IPS-18c (cell line): ENCODE measurements around the gene ARHGEF28.

ENCODE experiments used
- H3K4me3 ChIP-seq: 2 replicates; pipeline ENCODE4 v1.7.0; 2013; ENCODE audit warnings: low read depth, mild to moderate bottlenecking, low read length, moderate library complexity; ENCODE audit not compliant: insufficient read depth
- H3K9me3 ChIP-seq: one replicate; pipeline ENCODE4 v1.6.1; 2013; ENCODE audit warnings: mild to moderate bottlenecking, low read length, moderate library complexity; ENCODE audit not compliant: control insufficient read depth, insufficient read depth

The ARHGEF28 gene

DNA sequence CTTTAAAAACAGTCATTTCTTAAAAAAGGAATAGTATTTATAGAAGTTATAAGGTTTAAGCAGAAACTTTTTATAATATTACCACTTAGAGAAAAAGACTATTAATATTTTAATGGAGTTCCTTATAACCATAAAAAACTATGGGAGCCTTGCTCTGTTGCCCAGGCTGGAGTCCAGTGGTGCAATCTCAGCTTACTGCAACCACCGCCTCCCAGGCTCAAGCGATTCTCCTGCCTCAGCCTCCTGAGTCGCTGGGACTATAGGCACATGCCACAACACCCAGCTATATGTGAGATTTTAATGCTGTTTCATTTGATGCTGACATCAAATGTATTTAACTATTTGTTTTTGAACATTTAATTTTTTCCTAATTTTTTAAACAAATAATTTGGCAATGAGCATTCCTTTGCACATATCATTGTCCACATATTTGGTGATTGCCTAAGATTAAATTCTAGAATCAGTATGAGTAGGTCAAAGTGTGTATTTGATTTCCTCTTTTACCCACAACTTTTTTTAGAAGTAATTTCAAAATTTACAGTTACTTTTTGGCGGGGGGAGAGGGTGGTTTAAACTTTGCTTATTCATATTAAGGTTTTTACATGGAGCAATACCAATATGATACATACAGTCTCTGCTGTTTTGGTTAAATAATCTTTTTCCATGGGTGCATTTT, 235.5 kb downstream of the ARHGEF28 start:
- Histone ChIP-seq H3K9me3 (no peaks in the 10 kb centered on the region), H3K4me3 (no peak overlapping the region)

DNA sequence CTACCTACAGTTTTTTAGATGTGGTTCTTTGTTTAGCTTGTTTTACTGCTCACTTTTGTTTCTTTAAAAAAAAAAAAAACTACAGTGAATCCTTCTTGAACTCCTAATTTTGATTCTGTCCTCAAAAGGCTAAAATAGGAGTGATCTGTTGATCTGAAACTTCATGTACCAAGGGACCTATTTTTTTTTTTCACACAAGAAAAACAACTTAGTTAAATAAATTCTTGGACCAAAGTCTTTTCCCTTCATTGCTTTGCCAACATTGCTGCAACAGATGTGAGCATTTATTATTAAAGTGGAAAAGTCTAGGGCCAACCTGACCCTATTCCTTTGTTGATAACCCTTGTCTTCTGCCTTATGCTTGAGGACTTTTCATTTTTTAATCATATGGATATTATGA, 236.8 kb downstream of the ARHGEF28 start:
- Histone ChIP-seq H3K4me3 (no peak overlapping the region), H3K9me3 (no peaks in the 10 kb centered on the region)

DNA sequence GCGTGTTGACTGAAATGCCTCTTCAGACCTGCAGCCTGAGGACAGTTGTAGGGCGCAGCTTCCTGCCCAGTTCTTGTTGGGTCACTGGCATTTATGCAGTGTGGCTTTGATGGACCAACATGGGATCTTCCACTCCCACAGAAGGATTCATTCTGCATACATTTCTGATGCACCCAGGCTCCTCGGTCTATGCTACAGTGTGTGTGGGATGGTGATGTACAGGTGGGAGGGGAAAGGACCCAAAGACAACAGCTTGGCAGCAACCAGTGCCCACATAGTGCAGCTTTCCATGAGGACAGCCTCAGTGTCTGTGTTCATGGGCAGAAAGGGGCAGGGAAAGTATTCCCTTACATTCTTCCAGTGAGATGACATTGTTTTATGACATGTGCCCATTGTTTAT, 237.9 kb downstream of the ARHGEF28 start:
- no peak overlapping the region for H3K4me3 ChIP-seq
- no peaks in the 10 kb centered on the region for H3K9me3 ChIP-seq

DNA sequence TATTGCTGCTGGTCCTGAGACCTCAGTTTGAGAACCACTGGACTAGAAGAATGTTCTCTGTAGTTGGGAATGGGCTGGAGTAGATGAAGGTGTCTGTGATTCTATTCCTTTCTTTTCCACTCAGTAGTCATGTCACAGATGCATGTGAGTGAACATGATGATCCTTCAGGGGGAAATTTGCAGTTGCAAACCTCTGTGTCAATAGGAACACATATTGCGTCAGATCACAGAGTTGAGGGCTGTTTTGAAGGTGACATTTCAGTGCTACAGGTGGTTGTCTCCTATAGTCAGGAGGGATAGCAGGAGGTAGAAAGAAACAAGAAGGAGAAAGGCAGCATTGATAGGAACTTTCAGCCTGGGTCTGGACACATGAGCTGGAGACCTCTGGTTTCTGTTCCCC, 239.3 kb downstream of the ARHGEF28 start:
- Histone ChIP-seq H3K9me3 (no peaks in the 10 kb centered on the region), H3K4me3 (no peak overlapping the region)

DNA sequence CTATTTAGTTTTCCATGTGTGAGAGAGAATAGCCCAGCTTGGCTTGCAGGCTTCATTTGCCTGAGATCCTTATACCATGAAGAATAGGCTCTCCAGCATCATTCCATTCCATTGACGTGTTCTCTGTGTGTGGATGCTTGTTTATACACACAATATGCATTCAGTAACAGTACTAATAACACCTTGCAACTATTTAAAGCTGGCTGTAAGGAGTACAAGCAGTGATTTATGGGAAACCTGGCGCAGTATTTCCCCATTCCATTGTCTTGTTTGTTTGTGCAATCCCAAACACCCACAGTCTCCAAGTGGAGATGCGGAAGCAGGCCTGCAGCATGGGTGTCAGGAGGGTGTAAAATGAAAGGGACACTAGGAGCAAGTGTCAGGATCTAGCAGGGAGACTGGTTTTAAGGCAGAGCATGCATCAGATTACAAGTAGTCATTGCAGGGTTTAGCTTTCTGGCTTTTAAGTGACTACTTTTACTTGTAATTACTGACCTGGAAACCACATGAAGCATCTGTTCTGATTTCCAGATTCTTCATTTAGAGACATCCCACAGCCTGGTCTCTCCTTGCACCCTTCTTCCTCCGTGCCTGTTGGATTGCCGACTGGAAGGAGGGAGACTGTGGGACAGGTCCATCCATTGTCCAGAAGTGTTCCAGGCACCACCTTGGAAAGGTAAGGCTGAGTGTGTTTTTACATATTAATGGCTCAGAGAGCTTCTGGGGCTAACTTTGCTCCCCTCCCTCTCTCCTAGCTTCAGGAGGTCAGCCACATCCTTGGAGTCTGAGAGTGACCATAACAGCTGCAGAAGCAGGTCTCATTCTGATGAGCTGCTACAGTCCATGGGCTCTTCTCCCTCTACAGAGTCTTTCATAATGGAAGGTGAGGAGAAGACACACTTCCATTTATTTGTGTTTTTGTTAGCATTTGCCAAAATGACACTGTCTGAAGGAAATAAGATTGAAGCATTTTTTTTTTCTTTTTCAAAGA, 241.6 kb downstream of the ARHGEF28 start:
- no peaks in the 10 kb centered on the region for H3K9me3 ChIP-seq
- no peak overlapping the region for H3K4me3 ChIP-seq

DNA sequence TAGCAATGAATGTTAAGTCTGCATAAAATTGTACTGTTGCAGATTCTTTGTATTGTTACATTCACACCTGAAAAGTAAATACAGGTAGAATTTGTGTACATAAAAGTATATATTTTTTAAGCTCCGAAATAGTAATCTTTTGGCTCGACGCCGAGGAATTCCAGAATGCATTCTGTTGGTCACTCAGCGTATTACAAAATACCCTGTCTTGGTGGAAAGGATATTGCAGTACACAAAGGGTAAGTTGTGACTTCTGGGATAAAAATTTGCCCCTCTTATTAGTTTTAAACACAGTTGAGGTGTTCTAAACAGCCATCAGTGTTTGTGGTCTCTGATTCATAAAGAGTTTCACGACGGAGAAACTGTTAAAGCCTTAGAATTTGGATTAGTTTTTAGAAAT, 257.6 kb downstream of the ARHGEF28 start:
- H3K4me3 ChIP-seq: no peak overlapping the region
- peaks cover 4% of the 10 kb centered on the region for H3K9me3 ChIP-seq

DNA sequence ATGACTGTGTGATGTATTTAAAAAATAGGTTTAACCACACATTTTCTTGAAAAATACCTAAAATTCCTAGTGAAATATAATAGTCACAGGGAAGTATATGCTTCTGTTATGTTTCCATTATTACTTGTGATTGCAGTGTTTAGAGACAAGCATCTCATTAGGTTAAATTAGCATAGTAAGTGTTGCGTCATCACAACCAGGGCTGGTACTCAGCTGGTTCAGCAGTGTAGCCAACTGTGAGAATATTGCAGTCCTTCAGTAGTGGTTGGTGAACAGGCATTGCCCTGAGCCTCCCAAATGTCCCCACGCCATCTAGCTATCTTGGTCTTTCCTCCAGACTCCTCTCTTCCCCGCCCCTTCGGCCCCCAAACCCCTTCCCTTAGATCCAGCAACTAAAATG, 261.7 kb downstream of the ARHGEF28 start:
- Histone ChIP-seq H3K9me3 (no peaks in the 10 kb centered on the region), H3K4me3 (no peak overlapping the region)

DNA sequence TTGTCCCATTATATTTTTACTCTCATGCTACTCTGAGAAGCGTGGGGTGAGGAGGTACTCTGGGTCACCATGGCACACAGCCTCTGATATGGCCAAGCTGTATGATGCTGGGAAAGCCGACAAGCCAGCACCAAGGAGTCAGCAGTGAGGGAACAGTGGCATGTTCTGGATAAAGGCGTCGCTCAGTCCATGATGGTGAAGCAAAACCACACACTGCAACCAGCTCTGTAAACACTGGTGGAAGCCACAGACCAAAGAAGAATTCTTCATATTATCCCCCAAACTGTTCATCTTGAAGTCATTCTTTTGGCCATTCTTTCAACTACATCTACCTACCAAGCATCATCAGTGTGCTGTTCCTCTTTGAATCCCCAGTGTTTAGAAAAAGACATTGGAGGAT, 264.6 kb downstream of the ARHGEF28 start:
- no peak overlapping the region for H3K4me3 ChIP-seq
- no peaks in the 10 kb centered on the region for H3K9me3 ChIP-seq

DNA sequence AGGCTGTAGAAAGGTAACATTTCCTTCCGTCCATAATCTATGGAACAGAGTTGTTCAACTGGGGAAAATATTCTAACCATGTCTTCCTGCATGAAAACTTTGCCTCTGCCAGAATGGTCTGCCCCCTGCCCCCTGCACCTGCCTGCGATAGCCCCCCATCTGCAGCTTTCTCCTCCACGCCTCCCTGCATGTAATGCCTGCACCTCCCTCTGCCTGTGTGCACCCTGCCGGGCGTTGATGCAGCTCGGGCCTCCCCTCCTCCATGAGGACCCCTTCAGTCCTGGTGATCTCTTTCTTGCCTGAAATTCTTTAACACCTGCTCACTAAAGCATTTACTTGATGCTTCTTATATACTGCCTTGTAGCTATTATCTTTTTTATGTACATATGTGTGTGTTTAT, 266.2 kb downstream of the ARHGEF28 start:
- no peak overlapping the region for H3K4me3 ChIP-seq
- no peaks in the 10 kb centered on the region for H3K9me3 ChIP-seq

DNA sequence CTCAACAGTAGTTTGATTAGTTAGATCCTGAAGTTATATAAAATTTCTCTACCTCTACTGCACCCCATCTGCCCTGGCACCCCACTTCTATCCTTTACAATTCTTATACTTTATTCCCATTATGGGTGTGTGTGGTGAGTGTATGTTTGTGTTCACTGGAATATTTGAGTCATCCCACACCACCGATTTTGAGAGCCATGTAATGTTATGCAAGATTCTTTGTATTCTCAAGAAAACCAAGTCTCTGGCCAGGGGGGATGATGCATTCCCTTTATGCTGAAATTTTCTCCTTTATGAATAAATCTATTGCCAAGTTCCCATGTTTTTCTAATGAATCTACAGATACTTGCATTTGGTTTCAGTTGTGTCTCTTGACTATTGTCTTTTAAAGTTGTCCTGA, 266.8 kb downstream of the ARHGEF28 start:
- Histone ChIP-seq H3K4me3 (no peak overlapping the region), H3K9me3 (no peaks in the 10 kb centered on the region)

DNA sequence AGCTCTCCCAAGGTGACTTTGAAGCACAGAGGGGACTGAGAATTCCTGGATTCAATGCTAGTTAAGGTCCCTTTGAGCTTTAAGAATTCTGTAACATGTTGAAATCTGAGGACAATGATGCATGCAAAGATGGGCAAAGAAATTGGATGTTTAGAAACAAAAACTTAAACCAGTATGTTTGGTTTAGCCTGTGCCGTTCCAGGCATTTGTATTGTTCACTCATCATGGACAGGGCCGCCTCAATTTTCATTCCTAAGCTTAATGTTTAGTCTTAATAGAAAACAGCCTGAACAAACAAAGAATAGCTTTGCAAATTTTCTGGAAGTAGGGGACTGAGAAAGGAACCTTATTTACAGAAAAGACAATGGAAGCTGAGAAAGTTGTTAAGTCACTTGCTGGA, 267.8 kb downstream of the ARHGEF28 start:
- Histone ChIP-seq H3K4me3 (no peak overlapping the region), H3K9me3 (no peaks in the 10 kb centered on the region)

DNA sequence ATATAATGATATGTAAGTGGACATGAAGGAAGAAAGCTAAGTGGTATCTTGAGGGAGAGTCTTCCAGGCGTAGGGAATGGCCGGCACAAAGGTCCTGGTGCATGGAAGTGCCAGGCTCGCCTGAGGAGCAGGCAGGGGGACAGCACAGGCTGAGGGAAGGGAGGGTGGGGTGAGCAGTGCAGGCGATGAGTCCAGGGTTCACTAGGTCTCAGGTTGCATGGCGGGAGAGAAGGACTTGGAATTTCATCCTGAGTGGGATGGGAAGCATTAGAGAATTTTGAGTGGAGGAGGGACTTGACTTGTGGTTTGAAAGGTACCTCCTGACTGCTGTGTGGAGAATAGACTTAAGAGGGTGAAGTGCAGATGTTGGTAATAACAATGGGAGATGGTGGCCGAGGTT, 268.9 kb downstream of the ARHGEF28 start:
- no peaks in the 10 kb centered on the region for H3K9me3 ChIP-seq
- no peak overlapping the region for H3K4me3 ChIP-seq

DNA sequence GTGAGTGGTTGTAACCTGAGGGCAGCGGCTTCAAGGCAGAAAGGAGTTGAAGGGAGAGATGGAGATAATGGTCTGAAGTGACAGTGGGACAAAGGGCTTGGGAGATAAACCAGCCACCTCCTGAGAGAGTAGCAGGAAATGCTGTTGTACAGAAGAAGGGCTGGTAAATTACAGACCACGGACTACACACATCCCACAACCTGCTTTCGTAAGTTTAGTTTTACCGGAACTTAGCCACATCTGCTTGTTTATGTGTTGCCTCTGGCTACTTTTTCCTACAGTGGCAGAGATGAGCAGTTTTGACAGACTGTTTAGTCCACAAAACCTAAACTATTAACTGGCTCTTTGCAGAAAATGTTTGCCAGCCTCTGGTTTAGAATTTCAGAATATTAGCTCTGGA, 269.5 kb downstream of the ARHGEF28 start:
- no peaks in the 10 kb centered on the region for H3K9me3 ChIP-seq
- no peak overlapping the region for H3K4me3 ChIP-seq

DNA sequence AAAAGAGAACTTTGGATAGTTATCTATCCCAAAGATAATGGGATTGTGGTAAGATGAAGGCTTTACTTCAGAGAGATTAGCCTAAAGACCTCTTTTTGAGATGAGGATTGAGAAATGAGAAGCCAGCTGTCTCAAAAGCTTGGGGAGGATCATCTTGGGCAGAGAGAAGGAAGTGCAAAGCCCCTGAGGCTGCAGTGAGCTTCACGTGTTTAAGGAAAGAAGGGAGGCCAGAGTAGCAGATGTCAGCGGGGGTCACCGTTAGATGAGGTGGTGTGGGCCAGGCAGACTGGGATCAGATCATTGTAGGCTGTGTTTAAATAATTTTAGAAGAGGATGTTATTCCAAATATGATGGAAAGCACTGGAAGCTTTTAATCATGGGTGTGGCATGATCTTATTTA, 270.1 kb downstream of the ARHGEF28 start:
- Histone ChIP-seq H3K9me3 (no peaks in the 10 kb centered on the region), H3K4me3 (no peak overlapping the region)

DNA sequence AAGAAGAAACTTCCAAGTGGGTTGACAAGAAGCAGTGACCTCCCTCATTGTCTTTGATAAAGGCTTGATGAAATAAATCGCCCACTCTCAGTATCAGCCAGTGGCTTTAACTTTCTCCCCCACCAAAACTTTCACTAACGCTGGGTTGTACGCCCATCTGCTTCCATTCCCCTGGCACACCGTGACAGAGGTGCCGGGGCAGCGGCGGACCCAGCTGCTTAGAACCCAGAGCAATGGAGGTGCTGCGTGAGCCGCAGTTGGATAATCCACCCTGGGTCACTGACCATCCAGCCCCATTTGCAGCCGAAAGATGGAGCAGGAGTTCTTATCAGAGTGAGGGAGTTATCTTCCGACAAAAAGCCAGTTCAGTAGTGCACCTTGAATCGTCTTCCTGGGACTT, 270.7 kb downstream of the ARHGEF28 start:
- Histone ChIP-seq H3K4me3 (no peak overlapping the region), H3K9me3 (no peaks in the 10 kb centered on the region)

DNA sequence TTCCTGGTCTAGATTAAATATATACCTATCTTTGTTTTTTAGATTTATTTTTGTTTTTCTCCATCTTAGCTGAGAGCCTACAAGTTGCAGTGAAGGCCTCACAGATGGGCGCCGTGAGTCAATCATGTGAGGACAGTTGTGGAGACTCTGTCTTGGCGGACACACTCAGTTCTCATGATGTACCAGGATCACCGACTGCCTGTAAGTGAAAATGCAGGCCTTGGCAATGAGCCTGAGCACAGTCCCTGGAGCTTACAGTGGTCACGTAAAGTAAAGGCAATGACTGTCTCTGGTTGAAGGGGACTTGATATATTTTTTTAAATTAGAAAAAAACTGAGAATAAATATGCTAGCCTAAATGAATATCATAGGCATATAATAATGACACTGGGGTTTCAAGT, 271.9 kb downstream of the ARHGEF28 start:
- Histone ChIP-seq H3K9me3 (no peaks in the 10 kb centered on the region), H3K4me3 (no peak overlapping the region)

DNA sequence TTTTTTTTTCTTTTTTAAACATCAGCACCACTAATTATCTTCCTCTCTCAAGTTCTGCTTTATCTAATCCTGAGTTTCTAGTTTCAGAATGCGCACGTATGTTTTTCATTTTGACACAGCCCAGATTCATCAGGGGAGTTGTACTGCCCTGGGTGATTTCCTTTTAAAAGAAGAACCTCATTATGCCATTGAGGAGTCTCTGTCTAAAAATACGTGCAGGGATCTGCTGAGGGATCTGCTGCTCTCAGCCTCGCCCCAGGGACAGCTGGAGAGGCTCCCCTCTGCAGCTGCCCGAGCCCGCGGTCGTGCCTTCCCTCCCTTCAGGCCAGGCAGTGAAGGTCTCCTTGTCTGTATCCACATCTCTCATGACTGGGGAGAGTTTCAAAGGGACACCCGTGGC, 273.1 kb downstream of the ARHGEF28 start:
- Histone ChIP-seq H3K9me3 (no peaks in the 10 kb centered on the region), H3K4me3 (no peak overlapping the region)

DNA sequence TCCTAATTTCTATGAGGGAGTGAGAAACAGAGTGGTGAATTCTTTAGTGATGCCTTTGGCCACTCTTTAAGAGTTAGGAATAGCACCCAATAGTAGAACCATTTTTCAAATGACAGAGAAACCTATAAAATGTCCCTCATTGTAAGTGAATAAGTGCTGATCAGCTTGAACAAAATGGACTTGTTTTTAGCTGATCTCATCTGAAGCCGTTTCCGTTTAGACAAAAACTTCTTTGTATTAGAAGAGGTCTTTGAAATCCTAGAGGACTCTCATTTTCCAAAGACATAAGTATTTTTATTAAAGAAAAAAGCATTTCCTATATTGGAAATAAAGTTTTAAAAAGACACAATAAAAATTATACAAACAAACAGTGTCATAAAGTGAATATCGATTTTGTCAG, 273.9 kb downstream of the ARHGEF28 start:
- H3K4me3 ChIP-seq: no peak overlapping the region
- H3K9me3 ChIP-seq: no peaks in the 10 kb centered on the region
